ENCODE results near the gene UCK2. TPM values are rescaled to one million over a fixed set of nuclear protein-coding genes. Genes with fewer than 3 reads are reported as not detected.

Gene UCK2
- total and polyA plus RNA-seq, 2 of the 8 experiments (the other 6 are each of a cell fraction or from before 2014, with no cell fraction given), result 103 to 109 TPM

DNA sequence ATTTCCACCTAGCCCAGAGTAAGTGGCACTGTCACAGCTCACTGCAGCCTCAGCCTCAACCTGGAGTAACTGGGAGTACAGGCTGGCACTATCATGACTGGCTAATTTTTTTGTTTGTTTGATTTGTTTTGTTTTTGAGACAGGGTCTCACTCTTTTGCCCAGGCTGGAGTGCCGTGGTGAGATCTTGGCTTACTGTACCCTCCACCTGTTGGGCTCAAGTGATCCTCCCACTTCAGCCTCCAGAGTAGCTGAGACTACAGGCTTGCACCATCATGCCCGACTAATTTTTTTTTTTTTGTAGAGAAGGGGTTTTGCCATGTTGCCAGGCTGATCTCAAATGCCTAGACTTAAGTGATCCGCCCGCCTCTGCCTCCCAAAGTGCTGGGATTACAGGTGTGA is 2.5 kb downstream of the UCK2 start:
- H4K91ac ChIP-seq (replicated peaks; ENCODE audit: insufficient read length, low read length), result no peak overlapping the region
- ChIA-PET POLR2A (ENCODE audit: partially characterized antibody) (interaction anchor here (0.6 to 7.3 kb wide), 19 partner anchors 9 to 649 kb away, joined by 3 to 114 read pairs (median 5); partner anchors contain the start of genes ALDH9A1 and TMCO1), CTCF (ENCODE audit: partially characterized antibody) (interaction anchor here (0.6 to 2.1 kb wide), 7 partner anchors 14 to 1083 kb away, joined by 3 to 7 read pairs (median 5); partner anchors contain the start of gene TMCO1)
- no peaks in the 10 kb centered on the region for H3K36me3 ChIP-seq (ENCODE audit: control insufficient read depth in 2 of 4, insufficient read depth in 4 of 4, low read length in 3 of 4)
- no peaks in the 10 kb centered on the region for H3K27me3 ChIP-seq (replicated peaks in 1 of 4; ENCODE audit: control insufficient read depth in 3 of 4, extremely low read depth in 1 of 4, insufficient read depth in 3 of 4, low read length in 3 of 4)
- no peak overlapping the region for H3K27ac ChIP-seq (ENCODE audit: low read depth, low read length)
- H4K8ac ChIP-seq (ENCODE audit: extremely low read depth, insufficient read depth, low read length), result no peak overlapping the region
- peak overlapping the region; percentile 80 to 81 for H3K4me2 ChIP-seq (ENCODE audit: insufficient read depth in 1 of 2, low read depth in 2 of 2, low read length in 2 of 2)
- H3K4ac ChIP-seq (replicated peaks; ENCODE audit: insufficient read length, low read depth, low read length), result no peak overlapping the region
- no peak overlapping the region for H4K5ac ChIP-seq (ENCODE audit: insufficient read length, low read depth, low read length)
- H2BK15ac ChIP-seq (ENCODE audit: low read length), result no peak overlapping the region
- peaks cover 8 to 17% (median 15%) of the 10 kb centered on the region in 4 experiments for H3K4me1 ChIP-seq (replicated peaks in 1 of 4; ENCODE audit: control insufficient read depth in 3 of 4, insufficient read depth in 4 of 4, low read length in 3 of 4)
- H3K56ac ChIP-seq (replicated peaks; ENCODE audit: insufficient read length, low read depth, low read length), result no peak overlapping the region
- H3K4me3 ChIP-seq (ENCODE audit: extremely low read depth in 1 of 4, insufficient read depth in 2 of 4, low read depth in 3 of 4, low read length in 4 of 4), result peak overlapping the region in 2 of 4 experiments; percentile 89 to 96; a peak in 4 of 8 replicates
- peak overlapping the region in 1 of 4 experiments; percentile 96; a peak in 1 of 7 replicates for H3K9ac ChIP-seq (replicated peaks in 1 of 4; ENCODE audit: extremely low read depth in 1 of 4, low read depth in 3 of 4, low read length in 3 of 4)
- no peak for FAIRE-seq
- H3K79me2 ChIP-seq (ENCODE audit: control insufficient read depth in 1 of 2, insufficient read depth in 2 of 2, low read length in 2 of 2), result peaks cover 51 to 69% of the 10 kb centered on the region in 2 experiments
- H2BK12ac ChIP-seq (ENCODE audit: low read depth, low read length), result peak overlapping the region; percentile 55; the same call in 1 of the 2 replicates
- no peaks in the 10 kb centered on the region for H3K9me3 ChIP-seq (ENCODE audit: insufficient read depth in 2 of 2, low read depth in 1 of 2, low read length in 1 of 2)
- H3K79me1 ChIP-seq (ENCODE audit: low read depth, low read length), result peaks cover 5% of the 10 kb centered on the region
- no peak overlapping the region for H2AFZ ChIP-seq (ENCODE audit: low read length)
- H3K23me2 ChIP-seq (ENCODE audit: low read depth, low read length), result peaks cover 4% of the 10 kb centered on the region; the same call in 1 of the 2 replicates
- H4K20me1 ChIP-seq (replicated peaks in 1 of 2; ENCODE audit: control insufficient read depth in 1 of 2, insufficient read depth in 2 of 2, low read length in 2 of 2), result peaks cover 17 to 19% of the 10 kb centered on the region in 2 experiments
- H3K18ac ChIP-seq (ENCODE audit: extremely low read depth, low read length), result no peak overlapping the region
- H2BK5ac ChIP-seq (ENCODE audit: low read depth, low read length), result no peak overlapping the region; the same call in 1 of the 2 replicates
- H2AK5ac ChIP-seq (ENCODE audit: low read depth, low read length), result peak overlapping the region; percentile 70; the same call in 1 of the 2 replicates
- H2BK20ac ChIP-seq (ENCODE audit: low read length), result no peak overlapping the region
- no peak for DNase-seq (ENCODE audit: low read depth in 1 of 2, low spot score in 2 of 2)
- no peak overlapping the region for H3K23ac ChIP-seq (ENCODE audit: insufficient read length)
- H3K14ac ChIP-seq (ENCODE audit: insufficient read length), result no peak overlapping the region
- 100% methylated on average over 4 of the region's 4 CpGs; no CpG with 5 or more reads in 1 of the 2 experiments for WGBS, 2 experiments (ENCODE audit: extremely low coverage in 1 of 2, insufficient coverage in 1 of 2, insufficient read length in 1 of 2, insufficient replicate concordance in 2 of 2, low coverage in 1 of 2, low lambda C conversion rate in 2 of 2, missing lambda C conversion rate in 1 of 2)
- no peak overlapping the region for H2BK120ac ChIP-seq (replicated peaks; ENCODE audit: low read depth, low read length)
- no peak for TF ChIP-seq CBX5 (IDR thresholded peaks at IDR 0.05; ENCODE audit: low read depth, low read length)
- TF ChIP-seq RXRA (IDR thresholded peaks at IDR 0.05; ENCODE audit: insufficient read depth, low read depth, low read length), result no peak
- no peak for TF ChIP-seq CBX8 (IDR thresholded peaks at IDR 0.05; ENCODE audit: borderline replicate concordance, low read depth, low read length)
- no peak for TF ChIP-seq JUN (IDR thresholded peaks at IDR 0.05; ENCODE audit: low read depth, low read length)
- no peak for TF ChIP-seq CREB1 (IDR thresholded peaks at IDR 0.05)
- no peak for TF ChIP-seq CHD2 (IDR thresholded peaks at IDR 0.05; ENCODE audit: low read length)
- TF ChIP-seq GTF2F1 (IDR thresholded peaks at IDR 0.05; ENCODE audit: borderline replicate concordance, low read depth, low read length), result no peak
- TF ChIP-seq JUND (IDR thresholded peaks at IDR 0.05; ENCODE audit: low read length), result no peak
- no peak for TF ChIP-seq HDAC6 (IDR thresholded peaks at IDR 0.05; ENCODE audit: low read depth, low read length)
- no peak for TF ChIP-seq EP300 (IDR thresholded peaks at IDR 0.05; ENCODE audit: borderline replicate concordance in 1 of 2, low read depth in 2 of 2, low read length in 2 of 2)
- TF ChIP-seq, protein P1, sequence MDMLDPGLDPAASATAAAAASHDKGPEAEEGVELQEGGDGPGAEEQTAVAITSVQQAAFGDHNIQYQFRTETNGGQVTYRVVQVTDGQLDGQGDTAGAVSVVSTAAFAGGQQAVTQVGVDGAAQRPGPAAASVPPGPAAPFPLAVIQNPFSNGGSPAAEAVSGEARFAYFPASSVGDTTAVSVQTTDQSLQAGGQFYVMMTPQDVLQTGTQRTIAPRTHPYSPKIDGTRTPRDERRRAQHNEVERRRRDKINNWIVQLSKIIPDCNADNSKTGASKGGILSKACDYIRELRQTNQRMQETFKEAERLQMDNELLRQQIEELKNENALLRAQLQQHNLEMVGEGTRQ (IDR thresholded peaks at IDR 0.05; ENCODE audit: low read length), result no peak
- no peak for TF ChIP-seq BRCA1 (IDR thresholded peaks at IDR 0.05; ENCODE audit: low read depth, low read length)
- no peak for TF ChIP-seq BCL11A (IDR thresholded peaks at IDR 0.05; ENCODE audit: low read depth in 2 of 2, low read length in 2 of 2)

Data from H1 (cell line).